Left ventricle myocardium inferior (tissue), 1 donor: ENCODE results near the gene RBKS. TPM values are rescaled to one million over a fixed set of nuclear protein-coding genes. Genes with fewer than 3 reads are reported as not detected.
A peak's percentile ranks its signal among the peaks of the same experiment; 100 is the strongest.

Experiments used
- DNase-seq: peaks from one replicate; pipeline ENCODE4 v3.0.0-alpha.2; 2020
- H3K27ac ChIP-seq: fragments of 200-600 bp; replicated peaks from 2 replicates; pipeline ENCODE4 v1.8.0; 2021
- H3K27me3 ChIP-seq: fragments of 200-600 bp; 2 replicates; pipeline ENCODE4 v1.8.0; 2021; ENCODE audit warnings: low read depth
- H3K36me3 ChIP-seq: fragments of 200-600 bp; 2 replicates; pipeline ENCODE4 v1.8.0; 2021
- H3K4me1 ChIP-seq: fragments of 200-600 bp; 2 replicates; pipeline ENCODE4 v1.8.0; 2021
- H3K4me3 ChIP-seq: fragments of 200-600 bp; 2 replicates; pipeline ENCODE4 v1.8.0; 2021; ENCODE audit warnings: mild to moderate bottlenecking, moderate library complexity
- H3K9me3 ChIP-seq: fragments of 200-600 bp; replicated peaks from 2 replicates; pipeline ENCODE4 v1.8.0; 2021
- intact Hi-C: fragments of 100-400 bp; cut with micrococcal nuclease; formaldehyde crosslinking; loops from one replicate; pipeline ENCODE4 v1.11.0; 2022
- total RNA-seq: library from RNA; stranded (reverse); fragmentation: NEBNext Ultra II Directional; extraction: Animal tissue kit (Norgen Biotek cat#: 25700); gene quantifications from one replicate; pipeline ENCODE4 v1.2.1, GENCODE V29; 2021
- TF ChIP-seq, protein P1 (sequence below): fragments of 200-600 bp; IDR thresholded peaks from 2 replicates; pipeline ENCODE4 v1.8.0; 2021; ENCODE audit warnings: antibody characterized with exemption, mild to moderate bottlenecking, borderline replicate concordance
- donor health status: DM: no; HTN: yes; CAD: no; lungs with severe emphysema.

Gene RBKS
- total RNA-seq, 1 donor from 2014 or later = 2.7 TPM

DNA sequence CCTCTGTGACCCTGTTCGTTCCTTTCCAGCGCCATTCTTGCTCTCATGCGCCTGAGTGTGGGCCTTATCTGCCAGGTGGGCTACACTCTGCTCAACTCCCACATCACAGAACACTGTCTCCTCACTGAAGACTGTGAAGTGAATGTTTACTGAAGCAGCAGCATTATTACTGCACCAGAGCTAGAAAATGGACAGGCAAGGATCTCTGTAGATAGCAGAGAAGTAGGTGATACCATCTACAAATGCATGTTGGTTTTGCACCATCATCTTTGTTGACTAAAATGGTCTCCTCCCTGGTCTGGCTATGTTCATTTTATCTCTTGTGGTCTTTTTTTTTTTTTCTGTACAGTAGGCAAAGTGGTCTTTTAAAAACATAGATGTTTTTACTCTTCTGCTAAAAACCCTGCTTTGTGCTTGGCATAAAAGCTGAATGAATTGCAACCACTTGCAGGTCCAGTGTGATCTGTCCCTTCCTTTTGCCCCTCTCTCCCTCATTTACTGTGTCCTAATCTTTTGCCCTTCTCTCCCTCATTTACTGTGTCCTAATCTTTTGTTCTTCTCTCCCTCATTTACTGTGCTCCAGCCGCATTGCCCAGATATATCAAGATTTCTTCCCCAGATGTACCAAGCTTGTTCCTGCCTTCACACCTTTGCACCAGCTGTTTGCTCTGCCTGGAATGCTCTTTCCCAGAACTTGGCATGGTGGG is 35.7 kb upstream of the RBKS start:
- Histone ChIP-seq H3K9me3 (no peaks in the 10 kb centered on the region), H3K27ac (no peak overlapping the region), H3K27me3 (no peaks in the 10 kb centered on the region), H3K36me3 (peaks cover 10% of the 10 kb centered on the region), H3K4me1 (peaks cover 10% of the 10 kb centered on the region), H3K4me3 (no peak overlapping the region)
- no peak for DNase-seq
- TF ChIP-seq, protein P1, sequence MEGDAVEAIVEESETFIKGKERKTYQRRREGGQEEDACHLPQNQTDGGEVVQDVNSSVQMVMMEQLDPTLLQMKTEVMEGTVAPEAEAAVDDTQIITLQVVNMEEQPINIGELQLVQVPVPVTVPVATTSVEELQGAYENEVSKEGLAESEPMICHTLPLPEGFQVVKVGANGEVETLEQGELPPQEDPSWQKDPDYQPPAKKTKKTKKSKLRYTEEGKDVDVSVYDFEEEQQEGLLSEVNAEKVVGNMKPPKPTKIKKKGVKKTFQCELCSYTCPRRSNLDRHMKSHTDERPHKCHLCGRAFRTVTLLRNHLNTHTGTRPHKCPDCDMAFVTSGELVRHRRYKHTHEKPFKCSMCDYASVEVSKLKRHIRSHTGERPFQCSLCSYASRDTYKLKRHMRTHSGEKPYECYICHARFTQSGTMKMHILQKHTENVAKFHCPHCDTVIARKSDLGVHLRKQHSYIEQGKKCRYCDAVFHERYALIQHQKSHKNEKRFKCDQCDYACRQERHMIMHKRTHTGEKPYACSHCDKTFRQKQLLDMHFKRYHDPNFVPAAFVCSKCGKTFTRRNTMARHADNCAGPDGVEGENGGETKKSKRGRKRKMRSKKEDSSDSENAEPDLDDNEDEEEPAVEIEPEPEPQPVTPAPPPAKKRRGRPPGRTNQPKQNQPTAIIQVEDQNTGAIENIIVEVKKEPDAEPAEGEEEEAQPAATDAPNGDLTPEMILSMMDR = no peak
- intact Hi-C loops = no loop called here

DNA sequence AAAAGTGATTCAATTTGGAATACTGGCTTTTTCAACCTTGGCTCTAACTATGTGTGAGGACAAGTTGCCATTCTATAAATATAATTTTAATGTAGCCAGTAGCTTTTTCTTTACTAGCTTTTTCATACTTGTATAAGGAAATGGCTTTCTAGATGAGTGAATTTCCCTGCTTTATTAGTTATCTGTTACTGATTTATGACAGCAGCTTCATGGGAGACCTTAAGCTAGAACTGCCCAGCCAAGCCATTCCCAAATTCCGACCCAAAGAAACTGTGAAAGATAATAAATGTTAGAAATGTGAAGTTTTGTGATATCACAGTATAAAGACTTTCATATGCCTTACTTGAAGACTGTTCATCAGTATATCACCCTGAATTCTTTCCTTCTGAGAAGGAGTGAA is 32.7 kb upstream of the RBKS start:
- H3K9me3 ChIP-seq = no peaks in the 10 kb centered on the region
- peaks cover 25% of the 10 kb centered on the region for H3K4me1 ChIP-seq
- no peak for DNase-seq
- no peak overlapping the region for H3K4me3 ChIP-seq
- H3K36me3 ChIP-seq = no peaks in the 10 kb centered on the region
- TF ChIP-seq, protein P1 = no peak
- no peaks in the 10 kb centered on the region for H3K27me3 ChIP-seq
- no peak overlapping the region for H3K27ac ChIP-seq
- intact Hi-C loops = no loop called here

DNA sequence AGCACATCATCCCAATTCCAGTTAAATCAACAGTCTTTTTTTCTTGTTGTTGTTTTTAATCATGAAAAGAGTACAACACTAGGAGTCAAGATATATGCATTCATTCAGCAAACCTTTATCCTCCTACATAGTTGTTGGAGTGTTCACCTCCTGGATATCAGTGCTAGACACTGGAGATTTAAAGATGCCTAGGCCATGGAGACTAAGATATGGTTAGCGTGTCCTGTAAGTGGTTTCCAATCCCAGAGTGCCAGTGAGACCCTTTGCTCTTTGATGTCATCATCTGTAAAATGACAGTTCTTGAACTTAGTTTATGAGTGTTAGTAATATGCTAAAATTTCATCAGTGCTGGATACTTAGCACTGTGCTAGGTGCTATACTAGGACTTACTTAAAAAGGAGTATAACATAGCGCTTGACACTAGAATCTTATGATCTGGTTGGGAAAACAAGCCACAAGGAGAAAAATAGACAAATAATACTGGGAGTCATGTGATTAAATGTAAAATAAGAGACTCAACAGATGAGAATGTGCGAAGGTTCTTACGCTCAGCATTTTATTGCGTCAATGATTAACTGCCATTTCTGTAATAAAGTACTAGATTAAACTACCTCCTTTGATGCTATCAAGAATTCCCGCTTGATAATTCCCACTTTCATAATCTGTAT is 31.8 kb upstream of the RBKS start:
- H3K4me1 ChIP-seq = peaks cover 25% of the 10 kb centered on the region
- TF ChIP-seq, protein P1 = no peak
- H3K4me3 ChIP-seq = no peak overlapping the region
- intact Hi-C loops = no loop called here
- H3K9me3 ChIP-seq = no peaks in the 10 kb centered on the region
- no peak for DNase-seq
- H3K27ac ChIP-seq = no peak overlapping the region
- no peaks in the 10 kb centered on the region for H3K27me3 ChIP-seq
- H3K36me3 ChIP-seq = no peaks in the 10 kb centered on the region

DNA sequence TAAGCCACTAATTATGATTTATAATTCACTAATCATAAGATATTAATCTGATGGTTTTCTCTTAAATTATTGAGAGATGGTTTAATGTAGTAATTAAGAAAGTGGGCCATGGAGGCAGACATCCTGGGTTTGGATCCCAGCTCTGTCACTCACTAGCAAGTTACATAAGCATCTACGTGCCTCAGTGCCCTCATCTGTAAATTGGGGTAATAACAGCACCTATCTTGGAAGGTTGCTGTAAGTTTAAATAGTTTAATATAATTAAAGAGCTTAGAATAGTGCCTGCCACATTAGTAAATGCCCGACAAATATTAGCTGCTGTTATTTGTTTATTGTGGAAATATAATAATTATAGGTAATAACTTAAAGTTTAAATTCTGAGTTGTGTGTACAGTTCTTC is 31.2 kb upstream of the RBKS start:
- TF ChIP-seq, protein P1 = no peak
- Histone ChIP-seq H3K9me3 (no peaks in the 10 kb centered on the region), H3K27ac (peak overlapping the region; percentile 70), H3K4me3 (no peak overlapping the region), H3K36me3 (no peaks in the 10 kb centered on the region), H3K27me3 (no peaks in the 10 kb centered on the region), H3K4me1 (peaks cover 28% of the 10 kb centered on the region)
- DNase-seq = no peak
- intact Hi-C loops = no loop called here

DNA sequence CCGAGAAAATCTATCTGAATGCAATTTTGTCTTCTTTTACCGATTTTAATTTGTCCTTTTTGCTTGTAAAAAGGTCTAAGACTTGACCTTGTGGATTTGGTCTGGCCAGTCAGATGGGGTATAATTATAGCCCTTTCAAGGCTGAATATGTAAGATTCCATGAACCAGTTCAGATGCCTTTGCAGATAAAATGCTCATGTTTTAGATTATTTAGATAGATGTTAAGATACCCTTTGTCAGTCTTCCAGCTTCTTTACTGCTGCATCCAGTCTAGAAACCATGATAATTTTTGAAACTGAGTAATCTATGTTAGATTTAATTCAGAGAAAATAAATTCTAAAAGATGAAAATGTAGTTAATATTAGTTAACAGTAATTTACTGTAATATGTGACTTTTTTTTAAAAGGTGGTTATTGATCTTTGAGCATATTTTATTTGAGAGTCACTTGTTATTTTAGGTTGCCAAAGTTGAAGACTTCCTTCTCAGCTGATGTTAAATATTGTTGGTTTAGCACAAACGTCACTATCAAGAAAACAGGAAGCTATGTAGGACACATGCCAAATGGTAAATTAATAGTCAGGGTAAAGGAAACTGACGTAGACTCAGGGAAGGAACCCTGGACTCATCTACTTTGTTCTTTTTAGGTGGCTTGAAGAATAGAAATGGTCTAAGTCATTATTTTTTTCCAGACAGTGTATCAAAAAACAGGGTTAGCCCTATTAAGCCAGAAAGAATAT is 30.1 kb upstream of the RBKS start:
- peak overlapping the region; percentile 70 for H3K27ac ChIP-seq
- intact Hi-C loops = no loop called here
- H3K4me3 ChIP-seq = peak overlapping the region; percentile 15
- no peak for DNase-seq
- TF ChIP-seq, protein P1 = no peak
- H3K27me3 ChIP-seq = no peaks in the 10 kb centered on the region
- H3K9me3 ChIP-seq = no peaks in the 10 kb centered on the region
- H3K4me1 ChIP-seq = peaks cover 39% of the 10 kb centered on the region
- no peaks in the 10 kb centered on the region for H3K36me3 ChIP-seq
